Fibroblast of peridontal ligament (primary cell): ENCODE measurements around the gene NFE2L1.
"Not testable (repeated sequence)": the region's sequence is repeated elsewhere in the genome, so short reads cannot be mapped to it uniquely, and the experiment has no call there.

Experiments
- DNase-seq: peaks from one replicate; pipeline ENCODE4 v3.0.0-alpha.2; 2010; ENCODE audit errors: extremely low read depth

NFE2L1 gene

GRCh38 chr17:48048384-48049126 is 396 bp downstream of the NFE2L1 start:
- peak; percentile 83 for DNase-seq

- DNase-seq: no peak
These were observed 3.1 kb downstream of the NFE2L1 start for GRCh38 chr17:48051283-48051682.

- DNase-seq: peak; percentile 85
These were observed 3.7 kb downstream of the NFE2L1 start for GRCh38 chr17:48051706-48052486.

- no peak for DNase-seq
These were observed 5.0 kb downstream of the NFE2L1 start for GRCh38 chr17:48052956-48053757.

GRCh38 chr17:48053758-48054237 is 5.6 kb downstream of the NFE2L1 start:
- no peak for DNase-seq

GRCh38 chr17:48054238-48055185 is 6.4 kb downstream of the NFE2L1 start:
- peak; percentile 55 for DNase-seq

- DNase-seq: peak; percentile 91
These were observed 7.5 kb downstream of the NFE2L1 start for GRCh38 chr17:48055531-48056245.

GRCh38 chr17:48056246-48056745 is 8.1 kb downstream of the NFE2L1 start:
- DNase-seq: no peak

GRCh38 chr17:48056879-48057278 is 8.7 kb downstream of the NFE2L1 start:
- no peak for DNase-seq

- DNase-seq: no peak
These were observed 9.5 kb downstream of the NFE2L1 start for GRCh38 chr17:48057626-48058025.

GRCh38 chr17:48058393-48059124 is 10.4 kb downstream of the NFE2L1 start:
- DNase-seq: no peak

- no peak for DNase-seq
These were observed 11.0 kb downstream of the NFE2L1 start for GRCh38 chr17:48059125-48059668.

- DNase-seq: no peak
These were observed 12.1 kb downstream of the NFE2L1 start for GRCh38 chr17:48060249-48060648.

GRCh38 chr17:48062273-48062672 is 14.1 kb downstream of the NFE2L1 start:
- DNase-seq: no peak

- DNase-seq: no peak
These were observed 16.5 kb downstream of the NFE2L1 start for GRCh38 chr17:48064638-48065037.

- no peak for DNase-seq
These were observed 18.0 kb downstream of the NFE2L1 start for GRCh38 chr17:48066192-48066591.

GRCh38 chr17:48066656-48067055 is 18.5 kb downstream of the NFE2L1 start:
- no peak for DNase-seq

GRCh38 chr17:48067245-48067644 is 19.1 kb downstream of the NFE2L1 start:
- no peak for DNase-seq

- DNase-seq: not testable (repeated sequence)
These were observed 19.6 kb downstream of the NFE2L1 start for GRCh38 chr17:48067808-48068207.
